Measurements from ENCODE around the gene G3BP2.

DNA sequence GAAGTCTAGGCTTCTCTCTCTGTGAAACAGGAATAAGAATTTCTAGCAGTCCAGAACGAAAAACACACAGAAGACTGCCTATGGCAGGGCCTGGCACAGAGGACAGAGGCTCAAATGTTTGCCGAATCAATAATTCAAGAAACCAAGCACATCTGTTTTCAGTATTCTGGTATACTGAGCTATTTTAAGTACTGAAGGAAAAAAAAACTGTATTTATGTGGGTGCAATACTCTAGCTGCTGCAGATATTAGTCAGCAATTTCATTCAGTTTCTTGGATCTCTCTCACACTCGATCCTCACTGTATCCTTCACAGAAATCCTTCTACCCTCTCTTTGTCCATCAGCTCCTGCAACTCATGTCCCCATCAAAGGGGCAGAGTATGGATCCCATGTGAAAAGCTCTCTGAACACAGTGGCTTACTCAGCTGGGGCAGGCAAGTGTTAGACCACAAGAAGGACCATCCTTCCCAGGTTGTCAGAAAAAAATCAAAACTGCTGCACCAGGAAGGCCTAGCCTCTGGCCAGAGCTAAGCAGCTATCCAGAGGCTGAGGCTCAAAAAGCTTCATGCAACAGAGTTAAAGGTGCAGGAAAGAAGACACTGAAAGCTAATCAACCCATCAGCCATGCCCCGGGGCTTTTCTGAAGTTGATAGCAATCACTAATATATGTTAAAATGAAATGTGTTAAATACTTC, 42.0 kb upstream of the G3BP2 start:
- TF ChIP-seq, protein P1, sequence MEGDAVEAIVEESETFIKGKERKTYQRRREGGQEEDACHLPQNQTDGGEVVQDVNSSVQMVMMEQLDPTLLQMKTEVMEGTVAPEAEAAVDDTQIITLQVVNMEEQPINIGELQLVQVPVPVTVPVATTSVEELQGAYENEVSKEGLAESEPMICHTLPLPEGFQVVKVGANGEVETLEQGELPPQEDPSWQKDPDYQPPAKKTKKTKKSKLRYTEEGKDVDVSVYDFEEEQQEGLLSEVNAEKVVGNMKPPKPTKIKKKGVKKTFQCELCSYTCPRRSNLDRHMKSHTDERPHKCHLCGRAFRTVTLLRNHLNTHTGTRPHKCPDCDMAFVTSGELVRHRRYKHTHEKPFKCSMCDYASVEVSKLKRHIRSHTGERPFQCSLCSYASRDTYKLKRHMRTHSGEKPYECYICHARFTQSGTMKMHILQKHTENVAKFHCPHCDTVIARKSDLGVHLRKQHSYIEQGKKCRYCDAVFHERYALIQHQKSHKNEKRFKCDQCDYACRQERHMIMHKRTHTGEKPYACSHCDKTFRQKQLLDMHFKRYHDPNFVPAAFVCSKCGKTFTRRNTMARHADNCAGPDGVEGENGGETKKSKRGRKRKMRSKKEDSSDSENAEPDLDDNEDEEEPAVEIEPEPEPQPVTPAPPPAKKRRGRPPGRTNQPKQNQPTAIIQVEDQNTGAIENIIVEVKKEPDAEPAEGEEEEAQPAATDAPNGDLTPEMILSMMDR (IDR thresholded peaks at IDR 0.05; ENCODE audit: poor library complexity, severe bottlenecking) = no peak
- TF ChIP-seq MXI1 (conservative IDR thresholded peaks at IDR 0.05; ENCODE audit: poor library complexity, severe bottlenecking) (no peak), RAD21 (conservative IDR thresholded peaks at IDR 0.05) (no peak)

Measured in neural cell (in vitro differentiated cells).